Inflammatory macrophage treated with lipopolysaccharide for 1 hour (primary cell): ENCODE data around the gene CTNNA3.

Experiments used
- DNase-seq, 2 donors: peaks; one replicate each; pipeline ENCODE4 v3.0.0-alpha.2; 2020 to 2022

Gene CTNNA3

DNA sequence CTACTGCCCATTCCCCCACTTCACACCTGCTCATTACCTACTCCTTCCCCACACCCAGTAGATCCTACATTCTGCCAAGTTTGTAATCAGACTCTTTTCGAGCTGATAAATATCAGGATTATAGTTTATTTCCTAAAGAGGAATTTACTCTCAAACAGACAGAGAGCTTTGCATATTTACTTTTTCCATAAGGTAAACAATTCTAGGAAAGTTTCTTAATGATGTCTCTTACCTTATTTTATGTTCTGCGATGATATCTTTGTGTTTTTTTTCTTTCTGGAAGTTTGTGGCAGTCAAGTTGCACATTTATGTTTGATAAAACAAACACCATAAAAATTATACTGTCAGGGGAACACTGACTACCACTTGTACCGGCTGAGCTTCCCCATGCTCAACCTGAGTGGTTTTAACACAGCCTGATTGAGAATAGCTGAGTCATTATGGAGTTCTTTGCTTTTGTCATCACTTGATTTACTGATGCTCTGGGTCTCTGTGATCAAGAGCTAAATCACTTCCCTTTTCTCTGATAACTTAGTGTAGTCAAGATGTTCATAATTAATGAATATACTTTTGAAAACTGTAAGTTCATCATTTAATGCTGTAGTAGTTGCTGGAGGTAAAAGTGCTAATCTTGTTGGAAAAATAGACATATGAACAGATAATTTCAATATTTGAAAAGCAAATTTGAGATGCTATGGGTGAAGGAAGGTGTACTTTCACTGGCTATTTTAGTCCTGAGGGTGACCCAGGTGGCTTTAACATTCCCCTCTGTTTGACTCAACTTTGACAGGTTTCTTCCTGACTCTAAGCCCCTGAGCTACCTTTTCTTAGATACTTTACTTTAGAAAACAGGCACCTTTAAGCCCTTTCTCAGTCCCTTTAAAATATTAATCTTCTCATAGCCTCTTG is 1804.7 kb downstream of the CTNNA3 start:
- DNase-seq: no peak

DNA sequence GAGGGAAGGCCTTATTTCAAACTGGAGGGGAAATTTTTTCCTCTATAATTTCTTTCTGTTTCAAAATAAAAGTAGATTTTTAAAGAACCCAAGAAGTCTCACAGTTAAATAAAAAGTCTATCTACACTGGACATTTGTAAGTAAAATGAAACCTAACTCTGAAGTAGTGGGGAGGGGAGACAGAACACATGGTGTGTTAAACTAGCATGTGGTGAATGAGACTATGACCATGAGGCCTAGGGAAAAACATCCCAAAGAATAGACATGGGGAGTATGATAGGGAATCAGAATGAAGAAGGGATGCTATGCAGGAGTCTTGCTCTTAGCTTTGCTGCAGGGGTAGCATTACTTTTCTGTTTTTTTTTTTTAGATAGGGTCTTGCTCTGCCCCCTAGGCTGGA is 1831.5 kb downstream of the CTNNA3 start:
- DNase-seq: no peak

DNA sequence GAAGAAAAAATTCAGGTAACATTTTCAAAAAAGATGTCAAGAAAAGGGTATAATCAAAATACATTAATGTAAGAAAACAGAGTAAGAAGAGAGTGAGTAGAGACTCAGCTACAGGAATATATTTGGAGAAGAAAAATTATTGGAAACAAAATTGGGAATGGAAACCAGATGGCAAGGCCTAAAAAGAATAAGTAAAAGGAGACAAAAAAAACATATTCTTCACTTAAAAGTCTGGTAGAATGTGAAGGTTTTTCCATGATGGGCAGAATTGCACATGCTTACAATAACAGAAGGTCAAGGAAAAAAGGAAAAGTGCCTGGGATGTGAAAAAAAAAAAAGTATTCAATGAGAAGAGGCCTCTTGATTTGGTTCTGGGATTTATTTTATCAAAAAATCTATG is 1832.0 kb downstream of the CTNNA3 start:
- DNase-seq: no peak
